ENCODE results near the gene FNIP1.

Gene FNIP1

DNA sequence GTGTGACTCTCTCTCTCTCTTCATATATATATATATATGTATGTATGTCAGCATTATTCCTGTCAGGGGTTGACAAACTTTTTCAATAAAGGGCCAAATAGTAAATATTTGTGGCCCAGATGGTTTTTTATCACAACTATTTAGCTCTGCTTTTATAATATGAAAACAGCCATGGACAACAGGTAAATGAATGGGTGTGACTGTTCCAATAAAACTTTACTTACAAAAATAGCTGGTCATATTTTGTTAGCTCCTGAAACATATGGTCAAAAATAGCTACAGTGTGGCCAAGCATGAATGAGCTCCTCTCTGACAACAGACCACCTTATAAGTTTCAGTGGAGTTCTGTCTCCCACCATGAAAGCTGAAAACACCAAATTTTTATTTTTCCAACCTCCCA lies 183.4 kb downstream of the FNIP1 start:
- no peak for DNase-seq (ENCODE audit: low spot score)
- in situ Hi-C loops (cut with MboI; ENCODE audit: low pct_unique_long_range_greater_than_20kb, low sequenced_read_pairs, unreplicated experiment) = no loop called here
- TF ChIP-seq, protein P1, sequence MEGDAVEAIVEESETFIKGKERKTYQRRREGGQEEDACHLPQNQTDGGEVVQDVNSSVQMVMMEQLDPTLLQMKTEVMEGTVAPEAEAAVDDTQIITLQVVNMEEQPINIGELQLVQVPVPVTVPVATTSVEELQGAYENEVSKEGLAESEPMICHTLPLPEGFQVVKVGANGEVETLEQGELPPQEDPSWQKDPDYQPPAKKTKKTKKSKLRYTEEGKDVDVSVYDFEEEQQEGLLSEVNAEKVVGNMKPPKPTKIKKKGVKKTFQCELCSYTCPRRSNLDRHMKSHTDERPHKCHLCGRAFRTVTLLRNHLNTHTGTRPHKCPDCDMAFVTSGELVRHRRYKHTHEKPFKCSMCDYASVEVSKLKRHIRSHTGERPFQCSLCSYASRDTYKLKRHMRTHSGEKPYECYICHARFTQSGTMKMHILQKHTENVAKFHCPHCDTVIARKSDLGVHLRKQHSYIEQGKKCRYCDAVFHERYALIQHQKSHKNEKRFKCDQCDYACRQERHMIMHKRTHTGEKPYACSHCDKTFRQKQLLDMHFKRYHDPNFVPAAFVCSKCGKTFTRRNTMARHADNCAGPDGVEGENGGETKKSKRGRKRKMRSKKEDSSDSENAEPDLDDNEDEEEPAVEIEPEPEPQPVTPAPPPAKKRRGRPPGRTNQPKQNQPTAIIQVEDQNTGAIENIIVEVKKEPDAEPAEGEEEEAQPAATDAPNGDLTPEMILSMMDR (IDR thresholded peaks at IDR 0.05; ENCODE audit: extremely low read depth, insufficient read depth, missing control alignments) = no peak

DNA sequence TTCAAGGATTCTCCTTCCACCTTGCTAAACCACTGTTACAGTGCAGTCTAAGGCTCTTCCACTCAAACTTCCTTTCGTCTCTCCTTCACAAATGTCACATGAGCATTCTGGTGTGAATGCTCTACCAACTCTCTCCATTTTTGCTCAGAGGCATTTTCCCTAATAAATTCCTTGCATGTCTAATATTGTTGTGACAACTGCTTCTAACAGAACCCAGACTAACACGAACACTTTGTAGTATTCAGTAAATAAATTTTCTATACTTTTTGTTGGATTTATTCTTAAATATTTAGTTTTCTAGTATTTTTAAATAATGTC lies 185.8 kb downstream of the FNIP1 start:
- TF ChIP-seq, protein P1 (IDR thresholded peaks at IDR 0.05; ENCODE audit: extremely low read depth, insufficient read depth, missing control alignments) = no peak
- no peak for DNase-seq (ENCODE audit: low spot score)
- in situ Hi-C loops (cut with MboI; ENCODE audit: low pct_unique_long_range_greater_than_20kb, low sequenced_read_pairs, unreplicated experiment) = no loop called here

DNA sequence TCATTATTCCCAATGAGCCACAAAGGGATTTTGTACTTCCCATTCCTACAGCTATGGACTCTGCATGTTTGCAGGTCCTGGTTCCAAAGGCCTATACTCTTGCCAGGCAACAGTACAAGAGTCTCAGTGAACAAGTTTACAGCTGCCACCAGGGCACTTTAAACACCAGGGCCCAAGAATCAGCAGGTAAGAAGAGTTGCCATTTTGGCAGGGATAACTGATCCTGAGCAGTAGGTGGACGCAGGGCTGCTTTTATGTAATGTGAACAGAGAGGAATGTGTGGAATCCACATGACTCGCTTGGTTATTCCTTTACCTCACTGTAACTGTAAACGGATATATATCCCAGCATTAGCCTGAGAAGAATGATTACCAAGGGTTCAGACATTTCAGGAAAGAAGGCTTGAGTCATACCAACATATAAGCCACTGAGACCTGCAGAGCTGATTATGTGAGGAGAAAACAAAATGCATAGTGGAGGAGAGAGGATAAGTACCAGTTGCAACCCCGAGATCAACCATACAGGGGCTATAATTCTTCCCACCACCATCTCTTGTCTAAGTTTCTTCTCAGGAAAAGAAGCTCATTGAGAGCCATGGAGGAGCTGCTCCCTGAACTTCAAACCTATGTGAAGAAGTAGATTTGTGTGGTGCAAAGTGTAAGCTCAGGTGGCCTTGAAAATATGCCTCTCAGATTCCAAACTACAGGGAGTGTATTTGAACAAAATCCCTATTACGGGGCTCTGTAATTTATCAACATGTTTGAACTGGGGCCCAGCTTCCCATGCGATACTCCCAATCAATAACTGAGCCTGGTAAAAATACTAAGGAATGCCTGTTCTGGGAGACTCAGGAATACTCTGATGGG lies 186.4 kb downstream of the FNIP1 start:
- TF ChIP-seq, protein P1 (IDR thresholded peaks at IDR 0.05; ENCODE audit: extremely low read depth, insufficient read depth, missing control alignments) = no peak
- in situ Hi-C loops (cut with MboI; ENCODE audit: low pct_unique_long_range_greater_than_20kb, low sequenced_read_pairs, unreplicated experiment) = no loop called here
- no peak for DNase-seq (ENCODE audit: low spot score)

DNA sequence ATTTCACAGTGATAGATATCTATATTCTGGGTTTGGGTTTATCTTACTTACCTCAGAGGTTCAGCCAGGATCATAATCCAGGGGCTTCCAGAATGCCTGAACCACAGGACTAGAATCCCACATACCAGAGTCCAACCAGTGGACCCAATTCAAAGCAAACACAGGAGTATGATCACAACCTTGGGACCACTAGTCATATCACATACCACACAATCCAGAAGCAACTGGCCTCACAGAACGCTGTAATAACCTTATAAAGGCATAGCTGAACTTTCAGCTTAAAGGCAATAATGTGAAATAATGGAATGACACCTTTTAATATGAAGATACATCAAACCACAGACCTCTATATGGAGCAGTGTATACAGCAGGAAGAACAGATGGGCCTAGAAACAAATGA lies 187.0 kb downstream of the FNIP1 start:
- TF ChIP-seq, protein P1 (IDR thresholded peaks at IDR 0.05; ENCODE audit: extremely low read depth, insufficient read depth, missing control alignments) = no peak
- in situ Hi-C loops (cut with MboI; ENCODE audit: low pct_unique_long_range_greater_than_20kb, low sequenced_read_pairs, unreplicated experiment) = no loop called here
- DNase-seq (ENCODE audit: low spot score) = no peak

DNA sequence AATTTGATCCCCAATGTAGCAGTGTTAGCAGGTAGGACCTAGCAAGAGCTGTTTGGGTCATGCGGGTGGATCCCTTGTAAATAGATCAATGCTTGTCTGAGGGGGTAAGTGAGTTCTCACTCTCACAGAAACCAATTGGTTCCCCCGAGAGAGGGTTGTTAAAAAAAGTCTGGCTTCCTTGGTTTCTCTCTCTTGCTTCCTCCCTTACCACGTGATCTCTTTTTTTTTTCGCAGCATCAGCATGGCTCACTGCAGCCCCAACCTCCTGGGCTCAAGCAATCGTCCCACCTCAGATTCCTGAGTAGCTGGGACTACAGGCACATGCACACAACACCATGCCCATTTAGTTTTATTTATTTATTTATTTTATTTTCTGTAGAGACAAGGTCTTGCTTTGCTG lies 188.2 kb downstream of the FNIP1 start:
- DNase-seq (ENCODE audit: low spot score) = no peak
- in situ Hi-C loops (cut with MboI; ENCODE audit: low pct_unique_long_range_greater_than_20kb, low sequenced_read_pairs, unreplicated experiment) = no loop called here
- TF ChIP-seq, protein P1 (IDR thresholded peaks at IDR 0.05; ENCODE audit: extremely low read depth, insufficient read depth, missing control alignments) = no peak

DNA sequence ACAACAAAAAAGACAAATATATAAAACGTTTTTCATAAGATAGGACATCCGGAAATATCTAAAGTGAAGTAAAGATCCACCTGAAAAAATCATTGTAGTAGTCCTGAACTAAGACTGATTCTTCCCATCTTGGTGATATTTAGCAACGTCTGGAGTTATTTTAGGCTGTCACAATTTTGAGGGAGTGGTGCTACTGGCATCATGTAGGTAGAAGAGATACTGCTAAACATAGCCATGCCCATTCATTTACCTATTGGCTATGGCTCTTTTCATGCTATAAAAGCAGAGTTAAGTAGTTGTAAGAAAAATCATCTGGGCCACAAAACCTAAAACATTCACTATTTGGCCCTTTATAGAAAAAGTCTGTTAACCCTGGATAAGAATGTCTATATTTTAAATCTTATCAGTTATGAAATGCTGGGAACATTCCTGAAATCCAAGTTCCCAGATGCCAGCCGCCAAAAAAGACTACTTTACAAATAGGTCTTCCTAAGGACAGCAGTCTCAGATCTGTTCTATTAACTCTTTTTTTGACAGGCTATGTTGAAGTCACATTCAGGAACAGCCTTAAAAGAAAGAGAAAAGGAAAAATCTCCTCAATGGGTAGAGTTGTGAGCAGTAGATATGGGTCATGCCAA lies 188.8 kb downstream of the FNIP1 start:
- in situ Hi-C loops (cut with MboI; ENCODE audit: low pct_unique_long_range_greater_than_20kb, low sequenced_read_pairs, unreplicated experiment) = no loop called here
- TF ChIP-seq, protein P1 (IDR thresholded peaks at IDR 0.05; ENCODE audit: extremely low read depth, insufficient read depth, missing control alignments) = no peak
- DNase-seq (ENCODE audit: low spot score) = no peak

Data from GM13977 (cell line).